GM23248 (cell line): ENCODE data around the gene PELI3.

ENCODE experiments used
- EZH2 ChIP-seq: fragments of 200-600 bp; sonication (generic); IDR thresholded peaks from 2 replicates; pipeline ENCODE4 v1.6.1; 2018; ENCODE audit warnings: antibody characterized with exemption, mild to moderate bottlenecking; ENCODE audit not compliant: insufficient read depth, poor library complexity, severe bottlenecking
- EZH2phosphoT487 ChIP-seq: fragments of 200-600 bp; sonication (generic); IDR thresholded peaks from 2 replicates; pipeline ENCODE4 v1.6.1; 2018; ENCODE audit warnings: antibody characterized with exemption, moderate library complexity, mild to moderate bottlenecking, low read depth; ENCODE audit not compliant: insufficient read depth

DNA sequence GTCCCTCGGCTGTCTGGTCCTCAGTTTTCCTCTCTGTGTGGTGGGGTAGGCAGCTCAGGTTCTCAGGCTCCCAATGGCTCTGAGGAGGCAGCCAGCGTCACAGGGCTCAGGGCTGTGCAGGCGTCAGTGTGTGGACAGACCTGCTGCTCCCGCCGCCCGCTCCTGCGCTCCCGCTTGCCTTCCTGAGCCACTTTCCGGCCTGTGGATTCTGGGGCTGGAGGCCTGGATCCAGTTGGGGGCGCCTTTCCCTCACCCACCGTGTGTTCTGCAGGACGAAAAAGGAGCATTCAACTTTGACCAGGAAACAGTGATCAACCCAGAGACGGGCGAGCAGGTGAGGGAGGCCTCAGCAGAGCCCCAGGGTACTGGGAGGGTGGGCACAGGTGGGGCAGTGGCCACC lies 28.2 kb downstream of the PELI3 start:
- TF ChIP-seq EZH2 (no peak), EZH2phosphoT487 (no peak)
